ENCODE results near the gene FBXW5. TPM values are rescaled to one million over a fixed set of nuclear protein-coding genes. Genes with fewer than 3 reads are reported as not detected.

Gene FBXW5
- total RNA-seq, 1 experiment from 2014 or later, result 174 TPM

DNA sequence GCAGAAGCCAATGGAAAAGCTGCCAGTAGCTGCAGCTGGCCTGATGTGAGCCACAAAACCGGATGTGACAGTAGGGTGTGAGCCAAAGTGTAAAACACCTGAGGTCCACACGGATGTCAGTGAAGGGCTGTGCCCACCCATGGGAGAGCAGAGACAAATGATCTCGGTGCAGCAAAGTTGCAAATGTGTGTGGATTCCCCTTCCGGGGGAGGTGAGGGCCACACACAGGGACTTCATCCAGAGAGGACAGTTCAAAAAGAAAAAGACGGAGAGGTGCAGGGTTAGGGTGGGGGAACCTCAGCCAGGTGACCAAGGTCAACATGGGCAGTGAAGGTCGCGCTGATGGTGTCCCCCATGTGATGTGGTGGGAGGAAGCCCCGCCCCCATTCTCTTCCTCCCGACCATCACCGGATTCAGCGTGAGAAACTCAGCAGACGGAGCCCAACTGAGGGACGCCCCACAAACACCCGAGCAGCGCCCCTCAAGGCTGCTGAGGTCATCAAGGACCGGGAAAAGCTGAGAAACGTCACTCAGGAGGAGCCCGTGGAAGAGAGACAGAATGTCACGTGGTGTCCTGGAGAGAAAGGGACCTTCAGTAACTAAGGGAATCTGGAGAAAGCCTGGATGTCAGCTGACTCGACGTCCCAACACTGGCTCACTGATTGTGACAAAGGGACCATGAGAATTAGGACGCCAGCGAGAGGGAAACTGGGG is 21.4 kb upstream of the FBXW5 start:
- in situ Hi-C loops (cut with HindIII; ENCODE audit: low pct_unique_long_range_greater_than_20kb, low sequenced_read_pairs), result no loop called here
- DNase-seq (ENCODE audit: low read depth, low spot score), result peak; percentile 78

DNA sequence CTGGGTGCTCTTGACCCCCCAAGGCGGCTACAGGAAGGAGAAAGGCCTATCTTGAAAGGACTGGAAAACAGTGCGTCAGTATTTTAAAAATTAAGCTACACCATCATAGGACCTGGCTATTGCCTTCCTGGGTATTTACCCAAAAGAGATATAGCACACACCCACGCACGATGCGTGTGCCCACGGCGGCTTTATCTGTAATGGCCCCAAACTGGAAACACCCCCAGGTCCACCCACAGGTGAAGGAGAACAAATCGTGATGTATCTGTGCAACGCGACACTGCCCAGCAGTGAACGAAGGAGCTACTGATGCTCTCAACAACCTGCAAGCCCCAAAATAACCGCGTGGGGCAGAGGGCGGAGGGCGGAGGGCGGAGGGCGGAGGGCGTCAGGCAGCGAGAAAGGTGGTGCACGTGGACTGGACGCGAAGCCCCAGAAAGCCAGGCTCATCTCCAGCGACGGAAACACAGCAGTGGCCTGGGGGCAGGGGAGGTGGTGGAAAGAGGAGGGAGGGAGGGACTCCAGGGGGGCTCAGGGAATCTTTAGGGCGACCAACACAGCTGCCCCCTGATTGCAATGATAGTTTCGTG is 20.4 kb upstream of the FBXW5 start:
- no peak for DNase-seq (ENCODE audit: low read depth, low spot score)
- in situ Hi-C loops (cut with HindIII; ENCODE audit: low pct_unique_long_range_greater_than_20kb, low sequenced_read_pairs), result no loop called here

DNA sequence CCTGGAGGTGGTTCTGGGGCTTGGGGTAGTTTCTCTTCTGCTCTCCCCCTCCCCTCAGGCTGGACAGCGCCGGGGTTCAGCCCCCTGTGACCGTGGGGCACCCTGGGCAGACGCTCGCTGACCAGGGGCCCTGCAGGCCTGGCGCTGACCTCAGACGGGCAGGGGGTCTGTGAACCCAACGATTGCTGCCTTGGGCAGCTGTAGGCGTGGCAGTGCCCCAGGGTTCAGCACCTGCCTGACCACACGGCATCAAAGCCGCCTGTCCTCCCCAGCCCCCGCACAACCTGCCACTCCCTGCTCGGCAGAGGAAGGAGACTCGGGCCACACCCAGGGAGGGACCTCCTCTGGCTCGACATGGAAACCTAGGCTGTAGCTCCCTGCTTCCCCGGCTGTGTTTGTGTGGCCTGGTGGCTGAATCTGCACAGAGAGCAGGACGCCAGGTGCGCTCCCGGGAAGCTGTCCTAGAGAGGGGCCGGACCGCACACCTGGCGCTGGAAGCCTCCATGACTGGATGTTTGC is 19.7 kb upstream of the FBXW5 start:
- in situ Hi-C loops (cut with HindIII; ENCODE audit: low pct_unique_long_range_greater_than_20kb, low sequenced_read_pairs), result no loop called here
- DNase-seq (ENCODE audit: low read depth, low spot score), result no peak

DNA sequence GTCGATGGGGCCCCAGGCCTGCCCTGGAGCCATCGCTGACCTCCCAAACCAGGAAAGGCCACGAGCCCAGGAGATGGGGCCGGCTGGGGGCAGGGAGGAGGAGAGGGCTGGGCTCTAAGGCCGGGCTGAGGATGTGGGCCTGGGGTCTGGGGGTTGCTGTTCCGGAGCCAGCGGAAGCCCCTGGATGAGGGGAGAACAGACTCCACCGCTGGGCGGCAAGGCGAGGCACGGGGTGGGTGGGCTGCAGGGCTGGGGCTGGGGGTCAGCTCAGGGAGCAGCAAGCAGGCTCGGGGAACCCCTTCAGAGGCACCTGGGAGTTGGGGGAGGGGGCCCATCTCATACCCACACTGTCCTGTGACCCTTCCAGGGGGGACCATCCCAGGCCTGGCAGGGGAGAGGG is 19.2 kb upstream of the FBXW5 start:
- in situ Hi-C loops (cut with HindIII; ENCODE audit: low pct_unique_long_range_greater_than_20kb, low sequenced_read_pairs), result no loop called here
- no peak for DNase-seq (ENCODE audit: low read depth, low spot score)

DNA sequence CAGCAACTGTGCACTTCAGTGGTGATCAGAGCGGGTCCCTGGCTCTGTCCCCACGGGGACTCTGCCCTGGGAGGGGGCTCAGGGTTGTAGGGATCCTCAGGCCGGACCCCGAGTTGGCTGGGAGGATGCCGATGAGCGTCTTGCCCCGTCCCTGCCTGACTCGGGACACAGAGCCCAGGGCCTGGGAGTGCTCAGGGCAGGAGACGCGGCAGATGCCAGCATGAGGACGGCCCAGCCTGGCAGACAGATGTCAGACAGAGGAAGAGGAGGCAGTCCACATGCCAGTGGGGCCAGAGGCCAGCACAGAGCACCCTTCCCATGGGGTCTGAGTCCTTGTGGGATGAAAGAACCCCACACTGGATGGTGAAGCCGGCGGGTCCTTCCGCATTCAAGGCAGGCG is 18.8 kb upstream of the FBXW5 start:
- no peak for DNase-seq (ENCODE audit: low read depth, low spot score)
- in situ Hi-C loops (cut with HindIII; ENCODE audit: low pct_unique_long_range_greater_than_20kb, low sequenced_read_pairs), result no loop called here

DNA sequence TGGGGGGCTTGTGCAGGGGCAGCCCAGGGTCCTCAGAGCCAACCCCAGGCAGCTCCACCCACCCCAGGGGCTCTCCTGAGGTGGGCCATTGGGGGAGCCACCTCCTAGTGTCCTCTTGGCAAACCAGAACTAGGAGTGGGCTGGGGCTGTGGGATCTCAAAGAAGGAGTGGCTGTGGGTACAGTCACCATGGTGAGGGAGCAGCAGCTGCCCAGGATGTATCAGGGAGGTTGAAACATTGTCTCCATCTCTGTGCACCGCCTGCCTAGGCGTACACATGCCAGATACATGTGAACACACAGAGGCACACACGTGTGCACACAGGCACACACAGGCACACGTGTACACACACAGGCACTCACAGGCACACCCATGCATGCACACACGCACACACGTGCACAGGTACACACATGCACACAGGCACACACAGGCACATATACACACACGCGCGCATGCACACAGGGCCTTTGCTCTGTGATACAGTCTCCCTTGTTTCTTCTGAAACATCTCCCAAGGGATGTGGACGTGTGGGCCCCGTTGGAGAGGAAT is 18.2 kb upstream of the FBXW5 start:
- DNase-seq (ENCODE audit: low read depth, low spot score), result no peak
- in situ Hi-C loops (cut with HindIII; ENCODE audit: low pct_unique_long_range_greater_than_20kb, low sequenced_read_pairs), result no loop called here

DNA sequence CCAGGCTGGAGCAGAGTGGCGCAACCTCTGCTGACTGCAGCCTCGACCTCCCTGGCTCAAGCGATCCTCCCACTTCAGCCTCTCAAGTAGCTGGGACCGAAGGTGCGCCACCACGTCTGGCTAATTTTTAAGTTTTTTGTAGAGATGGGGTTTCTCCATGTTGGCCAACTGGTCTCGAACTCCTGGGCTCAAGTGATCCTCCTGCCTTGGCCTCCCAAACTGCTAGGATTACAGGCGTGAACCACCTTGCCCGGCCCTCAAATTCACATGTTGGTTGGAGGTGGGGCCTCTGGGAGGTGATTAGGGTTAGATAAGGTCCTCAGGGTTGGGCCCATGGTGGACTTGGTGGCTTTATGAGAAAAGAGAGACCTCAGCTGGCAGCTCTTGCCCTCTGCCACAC is 17.6 kb upstream of the FBXW5 start:
- in situ Hi-C loops (cut with HindIII; ENCODE audit: low pct_unique_long_range_greater_than_20kb, low sequenced_read_pairs), result no loop called here
- no peak for DNase-seq (ENCODE audit: low read depth, low spot score)

DNA sequence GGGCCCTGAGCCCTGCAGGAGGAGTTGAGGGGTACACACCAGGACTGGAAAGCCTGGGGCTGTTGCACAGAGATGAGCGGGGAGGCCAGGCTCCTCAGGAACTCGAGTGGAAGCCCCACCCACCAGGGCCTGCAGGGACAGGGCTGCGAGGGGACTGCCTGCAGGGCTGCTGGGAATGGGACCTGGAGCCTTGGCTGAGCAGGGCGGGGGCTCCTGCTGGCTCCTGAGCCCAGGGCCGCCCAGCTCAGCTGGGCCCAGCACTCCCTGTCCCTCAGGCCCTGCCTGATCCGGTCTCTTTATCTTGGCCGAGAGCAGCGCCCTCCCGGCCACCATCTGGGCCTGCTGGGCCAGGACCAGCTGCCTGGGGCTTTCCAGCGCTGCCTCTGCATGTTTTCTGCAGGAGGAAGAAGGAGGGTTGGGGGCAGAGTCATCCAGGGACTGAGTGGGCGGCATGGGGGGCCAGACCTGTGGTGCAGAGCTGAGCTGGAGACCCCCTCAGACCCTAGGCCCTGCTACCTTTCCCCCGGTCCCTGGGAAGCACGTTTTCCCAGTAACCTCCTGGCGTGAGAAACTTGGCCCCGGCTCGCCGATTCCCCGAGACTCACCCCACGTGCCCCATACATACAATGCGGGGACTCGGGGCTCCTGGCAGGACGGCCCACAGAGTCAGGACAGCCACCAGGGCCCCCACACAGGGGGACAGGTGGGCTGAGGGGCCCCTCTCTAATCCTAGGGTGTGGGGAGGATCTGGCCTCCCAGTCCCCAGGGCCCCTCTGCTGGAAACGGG is 16.9 kb upstream of the FBXW5 start:
- no peak for DNase-seq (ENCODE audit: low read depth, low spot score)
- in situ Hi-C loops (cut with HindIII; ENCODE audit: low pct_unique_long_range_greater_than_20kb, low sequenced_read_pairs), result no loop called here

DNA sequence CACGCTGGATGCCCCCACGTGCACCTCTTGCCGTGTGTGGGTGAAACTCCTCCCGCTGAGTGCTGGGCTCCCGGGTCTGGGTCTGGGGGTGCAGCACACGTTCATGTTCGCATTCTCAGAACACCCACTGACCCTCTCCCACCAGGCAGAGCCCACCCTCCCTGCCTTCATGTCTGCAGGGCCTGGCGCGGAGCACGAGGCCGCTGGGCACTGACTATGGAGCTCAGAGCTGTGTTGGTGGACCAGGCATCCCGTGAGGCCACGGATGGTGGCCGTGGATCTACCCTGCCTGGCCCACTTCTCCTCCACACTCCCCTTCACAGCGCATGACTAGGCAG is 16.4 kb upstream of the FBXW5 start:
- in situ Hi-C loops (cut with HindIII; ENCODE audit: low pct_unique_long_range_greater_than_20kb, low sequenced_read_pairs), result no loop called here
- no peak for DNase-seq (ENCODE audit: low read depth, low spot score)

DNA sequence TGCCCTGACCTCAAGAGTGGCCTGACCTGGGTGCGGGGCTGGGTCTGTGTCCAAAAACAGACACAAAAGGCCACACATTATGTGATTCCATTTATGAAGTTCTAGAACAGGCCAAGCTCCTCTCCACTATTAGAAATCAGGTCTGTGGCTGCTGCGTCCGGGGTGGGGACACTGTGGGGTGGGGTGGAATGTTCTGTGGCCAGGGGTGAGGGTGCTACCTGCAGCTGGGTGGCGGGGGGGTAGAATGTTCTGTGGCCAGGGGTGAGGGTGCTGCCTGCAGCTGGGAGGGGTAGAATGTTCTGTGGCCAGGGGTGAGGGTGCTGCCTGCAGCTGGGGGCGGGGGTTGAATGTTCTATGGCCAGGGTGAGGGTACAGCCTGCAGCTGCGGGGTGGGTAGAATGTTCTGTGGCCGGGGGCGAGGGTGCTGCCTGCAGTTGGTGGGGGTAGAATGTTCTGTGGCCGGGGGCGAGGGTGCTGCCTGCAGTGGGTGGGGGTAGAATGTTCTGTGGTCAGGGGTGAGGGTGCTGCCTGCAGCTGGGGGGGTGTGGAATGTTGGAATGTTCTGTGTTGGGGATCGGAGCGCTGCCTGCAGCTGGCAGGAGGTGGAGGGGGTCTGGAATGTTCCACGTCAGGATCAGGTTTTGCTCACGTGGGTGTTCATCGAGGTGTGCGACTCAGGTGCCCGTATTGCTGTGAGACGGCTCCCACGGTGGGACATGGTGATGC is 15.8 kb upstream of the FBXW5 start:
- no peak for DNase-seq (ENCODE audit: low read depth, low spot score)
- in situ Hi-C loops (cut with HindIII; ENCODE audit: low pct_unique_long_range_greater_than_20kb, low sequenced_read_pairs), result no loop called here

DNA sequence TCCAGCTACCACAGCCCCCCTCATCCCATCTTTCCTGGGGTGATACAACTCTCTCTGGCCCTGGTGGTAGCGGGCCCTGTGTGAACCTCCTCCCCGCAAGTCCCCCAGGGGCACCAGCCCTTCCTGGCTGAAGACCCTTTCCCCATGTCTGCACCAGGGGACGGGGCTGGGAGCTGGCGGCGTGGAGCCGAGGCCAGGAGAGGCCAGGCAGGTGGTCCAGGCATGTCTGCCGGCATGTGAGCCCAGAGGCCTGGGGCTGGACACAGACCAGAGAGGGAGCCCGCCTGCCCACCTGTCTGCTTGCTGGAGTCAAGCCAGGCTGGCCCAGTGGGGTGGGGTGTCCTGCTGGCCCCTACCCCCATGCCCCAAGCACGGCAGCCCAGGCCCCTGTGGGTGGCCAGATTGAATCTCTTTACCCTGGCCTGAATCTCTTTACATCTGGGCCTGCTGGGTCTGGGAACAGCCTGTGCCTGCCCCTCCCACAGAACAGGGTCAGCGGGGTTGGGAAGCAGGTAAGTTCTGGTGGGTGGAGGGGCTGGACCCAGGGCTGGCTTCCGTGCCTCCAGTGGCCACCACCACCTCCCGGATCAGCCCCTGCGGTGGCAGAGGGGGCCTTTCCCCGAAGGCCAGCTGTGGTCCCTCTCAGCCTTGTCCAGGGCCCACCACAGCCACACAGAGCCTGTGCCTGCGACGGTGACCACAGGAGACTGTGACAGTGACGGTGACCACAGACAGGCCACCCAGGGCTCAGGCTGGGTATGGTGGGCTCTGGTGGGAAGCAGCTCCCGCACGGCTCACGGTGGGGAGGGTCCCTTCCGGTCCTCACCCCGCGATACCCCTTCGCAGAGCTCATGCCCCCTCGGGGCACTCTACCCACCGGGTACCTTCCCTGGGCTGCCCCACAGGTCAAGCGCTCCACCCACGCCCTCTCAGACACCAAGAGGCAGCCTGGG is 14.6 kb upstream of the FBXW5 start:
- no peak for DNase-seq (ENCODE audit: low read depth, low spot score)
- in situ Hi-C loops (cut with HindIII; ENCODE audit: low pct_unique_long_range_greater_than_20kb, low sequenced_read_pairs), result no loop called here

DNA sequence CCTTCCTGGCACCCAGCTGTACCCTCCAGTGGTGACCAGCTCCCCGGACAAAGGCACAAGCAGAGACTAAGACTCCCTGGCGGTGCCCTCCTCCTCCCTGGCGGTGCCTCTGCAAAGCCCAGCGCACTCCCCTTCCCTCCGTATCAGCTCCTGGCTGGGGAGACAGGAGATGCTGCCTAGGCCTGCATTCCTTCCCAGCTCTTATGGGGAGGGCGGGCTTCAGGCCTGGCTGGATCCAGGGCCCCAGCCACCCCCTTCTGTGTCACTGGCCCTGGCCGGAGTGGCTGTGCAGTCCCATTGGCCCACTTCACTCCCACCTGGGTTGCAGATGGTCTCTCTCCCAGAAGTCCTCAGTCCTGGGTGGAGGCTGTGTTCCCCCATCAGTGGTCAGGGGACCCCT is 13.9 kb upstream of the FBXW5 start:
- DNase-seq (ENCODE audit: low read depth, low spot score), result no peak

DNA sequence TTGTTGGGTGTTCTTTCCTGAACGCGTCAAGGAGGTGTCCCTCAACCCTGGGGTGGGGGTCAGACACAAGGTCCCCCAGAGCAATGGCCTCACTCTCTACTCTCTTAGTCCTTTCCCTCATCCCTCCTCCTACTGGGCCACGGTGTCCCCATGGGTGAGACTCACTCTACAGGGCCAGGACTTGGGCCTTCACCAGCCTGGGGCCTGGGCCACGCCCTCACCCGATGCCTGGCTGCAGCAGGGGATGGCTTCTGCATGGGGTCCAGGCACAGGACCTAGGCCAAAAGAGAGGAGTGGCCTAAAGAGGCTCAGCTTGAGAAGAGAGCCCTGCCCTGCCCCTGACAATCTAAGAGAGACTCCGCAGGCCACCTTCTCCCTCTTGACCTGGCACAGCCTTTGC is 13.4 kb upstream of the FBXW5 start:
- in situ Hi-C loops (cut with HindIII; ENCODE audit: low pct_unique_long_range_greater_than_20kb, low sequenced_read_pairs), result no loop called here
- no peak for DNase-seq (ENCODE audit: low read depth, low spot score)

More for the DNA sequence above, 13.9 kb upstream of the FBXW5 start:
- in situ Hi-C loops (cut with HindIII; ENCODE audit: low pct_unique_long_range_greater_than_20kb, low sequenced_read_pairs), result no loop called here

DNA sequence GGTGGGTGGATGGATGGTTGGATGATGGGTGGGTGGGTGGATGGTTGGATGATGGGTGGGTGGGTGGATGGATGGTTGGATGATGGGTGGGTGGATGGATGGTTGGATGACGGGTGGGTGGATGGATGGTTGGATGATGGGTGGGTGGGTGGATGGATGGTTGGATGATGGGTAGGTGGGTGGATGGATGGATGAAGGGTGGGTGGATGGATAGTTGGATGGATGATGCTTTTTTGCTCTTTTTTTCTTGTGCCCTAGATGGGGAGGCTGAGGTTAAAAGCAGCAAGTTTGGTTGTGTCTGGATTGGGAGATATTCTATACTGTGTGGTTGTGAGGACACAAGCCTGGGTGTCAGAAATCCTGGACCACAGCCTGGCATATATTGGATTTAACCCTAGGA is 12.9 kb upstream of the FBXW5 start:
- in situ Hi-C loops (cut with HindIII; ENCODE audit: low pct_unique_long_range_greater_than_20kb, low sequenced_read_pairs), result no loop called here
- DNase-seq (ENCODE audit: low read depth, low spot score), result no peak

DNA sequence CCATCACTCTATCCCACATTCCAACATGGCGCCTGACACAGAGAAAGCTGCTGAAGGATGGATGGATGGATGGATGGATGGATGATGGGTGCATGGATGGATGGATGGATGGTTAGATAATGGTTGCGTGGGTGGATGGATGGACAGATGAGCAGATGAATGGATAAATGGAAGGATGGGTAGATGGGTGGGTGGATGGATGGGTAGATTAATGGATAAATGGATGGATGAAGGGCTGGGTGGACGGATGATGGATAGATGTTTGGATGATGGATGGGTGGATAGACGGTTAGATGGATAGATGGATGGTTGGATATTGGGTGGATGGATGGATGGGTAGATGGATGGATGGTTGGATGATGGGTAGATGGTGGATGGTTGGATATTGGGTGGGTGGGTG is 12.1 kb upstream of the FBXW5 start:
- no peak for DNase-seq (ENCODE audit: low read depth, low spot score)
- in situ Hi-C loops (cut with HindIII; ENCODE audit: low pct_unique_long_range_greater_than_20kb, low sequenced_read_pairs), result no loop called here

DNA sequence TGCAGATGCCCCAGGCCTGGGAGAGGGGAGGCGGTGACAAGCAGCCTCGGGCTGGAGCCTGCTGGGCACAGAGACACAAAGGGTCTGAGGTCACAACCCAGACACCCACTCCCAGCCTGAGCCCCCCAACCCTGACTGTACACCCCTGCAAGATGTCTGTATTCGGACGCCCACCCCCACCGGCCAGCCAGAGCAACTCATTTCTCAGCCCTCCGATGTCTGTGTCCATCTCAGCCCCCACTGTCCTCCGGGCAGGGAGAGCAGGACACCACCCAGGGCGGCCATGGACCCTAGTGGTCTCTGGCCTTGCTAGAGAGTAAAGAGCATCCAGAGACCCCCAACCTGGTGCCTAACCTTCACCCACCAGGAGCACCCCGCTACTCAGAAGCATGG is 11.4 kb upstream of the FBXW5 start:
- no peak for DNase-seq (ENCODE audit: low read depth, low spot score)
- in situ Hi-C loops (cut with HindIII; ENCODE audit: low pct_unique_long_range_greater_than_20kb, low sequenced_read_pairs), result no loop called here

Measured in SK-MEL-5 (cell line).